Keratinocyte (primary cell): Measurements from ENCODE around the gene PCDH9. TPM values are rescaled to one million over a fixed set of nuclear protein-coding genes. Genes with fewer than 3 reads are reported as not detected.

Experiments used
- DNase-seq: peaks from one replicate; pipeline ENCODE4 v3.0.0-alpha.2; 2011; ENCODE audit warnings: low read depth, missing footprints, low spot score
- FAIRE-seq: peaks from 2 replicates; lab custom pipeline; 2011; peaks lifted over from hg19 to GRCh38; lab: Jason Lieb, UNC
- H2AFZ ChIP-seq: 2 replicates; pipeline ENCODE4 v1.6.0; 2012; ENCODE audit warnings: low read length, control low read depth, inconsistent platforms; ENCODE audit not compliant: control insufficient read depth
- H3K27ac ChIP-seq: 2 replicates; pipeline ENCODE4 v1.5.1; 2011; ENCODE audit warnings: low read length; ENCODE audit not compliant: control insufficient read depth, insufficient read depth
- H3K27me3 ChIP-seq: 3 replicates; pipeline ENCODE4 v1.6.0; 2011; ENCODE audit warnings: low read length; ENCODE audit not compliant: control insufficient read depth, insufficient read depth; ENCODE audit errors: extremely low read depth
- H3K36me3 ChIP-seq, 2 experiments: 2 replicates in 1 of 2; 3 replicates in 1 of 2; pipeline ENCODE4 v1.5.1; 2011; ENCODE audit warnings: low read length in 2 of 2, mild to moderate bottlenecking in 1 of 2; ENCODE audit not compliant: control insufficient read depth in 2 of 2, insufficient read depth in 2 of 2; ENCODE audit errors: extremely low read depth in 1 of 2
- H3K4me1 ChIP-seq: 3 replicates; pipeline ENCODE4 v1.5.1; 2011; ENCODE audit warnings: low read length; ENCODE audit not compliant: control insufficient read depth, insufficient read depth; ENCODE audit errors: extremely low read depth
- H3K4me2 ChIP-seq: 3 replicates; pipeline ENCODE4 v1.6.0; 2011; ENCODE audit warnings: low read depth, low read length; ENCODE audit not compliant: control insufficient read depth, insufficient read depth; ENCODE audit errors: extremely low read depth
- H3K4me3 ChIP-seq, 3 experiments: fragments of 200-600 bp in 1 of 3; sonication (generic) in 1 of 3; 2 replicates in 2 of 3; 3 replicates in 1 of 3; pipeline ENCODE4 v1.5.1; 2011 to 2016; ENCODE audit warnings: low read length in 3 of 3, mild to moderate bottlenecking in 3 of 3, control low read depth in 2 of 3, inconsistent platforms in 1 of 3, low read depth in 1 of 3, mixed read lengths in 1 of 3, mixed run types in 1 of 3, moderate library complexity in 1 of 3; ENCODE audit not compliant: control insufficient read depth in 2 of 3, insufficient read depth in 2 of 3; ENCODE audit errors: extremely low read depth in 1 of 3
- H3K79me2 ChIP-seq: 2 replicates; pipeline ENCODE4 v1.6.0; 2012; ENCODE audit warnings: low read length; ENCODE audit not compliant: control insufficient read depth, insufficient read depth
- H3K9ac ChIP-seq: 3 replicates; pipeline ENCODE4 v1.6.0; 2011; ENCODE audit warnings: low read length; ENCODE audit not compliant: control insufficient read depth, insufficient read depth; ENCODE audit errors: extremely low read depth
- H3K9me1 ChIP-seq: 3 replicates; pipeline ENCODE4 v1.6.0; 2011; ENCODE audit warnings: low read length; ENCODE audit not compliant: control insufficient read depth, insufficient read depth; ENCODE audit errors: extremely low read depth
- H3K9me3 ChIP-seq: 2 replicates; pipeline ENCODE4 v1.5.1; 2012; ENCODE audit warnings: low read depth, low read length; ENCODE audit not compliant: control insufficient read depth
- H4K20me1 ChIP-seq: 3 replicates; pipeline ENCODE4 v1.6.0; 2011; ENCODE audit warnings: low read length; ENCODE audit not compliant: control insufficient read depth, insufficient read depth; ENCODE audit errors: extremely low read depth
- EZH2 ChIP-seq: IDR thresholded peaks from one replicate; pipeline ENCODE4 v1.6.1; 2012; ENCODE audit warnings: inconsistent platforms, mild to moderate bottlenecking, low read length, moderate library complexity
- dilution Hi-C: fragments of 300-500 bp; cut with MboI; formaldehyde crosslinking; loops from one replicate; pipeline ENCODE4 v1.7.0; 2020; ENCODE audit warnings: low sequenced_read_pairs; ENCODE audit not compliant: extremely low pct_ligation_motif_present
- polyA plus RNA-seq, 5 experiments: library from polyadenylated mRNA; depleted of rRNA in 3 of 5; stranded (reverse) in 3 of 5; stranded (forward) in 1 of 5; unstranded in 1 of 5; fragments of >200 nt; gene quantifications; 1 replicate in 1 of 5; 2 replicates in 3 of 5; 3 replicates in 1 of 5; pipeline versions ENCODE4 v1.2.1 to v1.2.3, GENCODE V29; 2011 to 2012; ENCODE audit warnings: missing spikeins in 2 of 5, low read depth in 1 of 5, low replicate concordance in 1 of 5
- TF ChIP-seq, protein P1 (sequence below), 3 experiments: IDR thresholded peaks in 1 of 3; conservative IDR thresholded peaks in 1 of 3; optimal IDR thresholded peaks in 1 of 3; 2 replicates in 2 of 3; 3 replicates in 1 of 3; pipeline versions ENCODE3 to v1.5.1; 2011; ENCODE audit warnings: low read length in 3 of 3, mild to moderate bottlenecking in 3 of 3, moderate library complexity in 2 of 3, control low read depth in 1 of 3, inconsistent platforms in 1 of 3; ENCODE audit not compliant: insufficient read depth in 2 of 3; ENCODE audit errors: extremely low read depth in 1 of 3

Gene PCDH9
- polyA plus RNA-seq, 1 donor (not counting 4 experiments of a cell fraction or from before 2014, with no cell fraction given), result 0.21 TPM

DNA sequence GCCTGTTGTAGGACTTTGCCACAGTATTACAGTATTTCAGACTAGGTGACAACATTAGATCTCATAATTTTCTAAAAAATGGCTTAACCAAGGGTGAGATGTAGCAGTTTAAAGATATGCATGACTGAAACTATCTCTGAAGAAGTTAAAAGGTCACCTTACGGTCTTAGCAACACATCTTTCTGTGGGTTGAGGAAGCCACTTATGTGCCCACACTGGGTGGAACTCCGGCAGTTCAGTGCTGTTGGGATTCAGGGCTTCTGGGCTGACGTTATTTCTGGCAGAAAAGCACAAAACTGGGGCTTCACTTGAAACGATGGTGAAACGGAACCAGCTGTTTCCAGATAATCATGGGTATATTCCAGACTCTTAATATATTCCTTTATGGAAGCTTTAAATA, 697.3 kb downstream of the PCDH9 start:
- no peaks in the 10 kb centered on the region for H3K27me3 ChIP-seq
- no peak for TF ChIP-seq EZH2
- TF ChIP-seq, protein P1, sequence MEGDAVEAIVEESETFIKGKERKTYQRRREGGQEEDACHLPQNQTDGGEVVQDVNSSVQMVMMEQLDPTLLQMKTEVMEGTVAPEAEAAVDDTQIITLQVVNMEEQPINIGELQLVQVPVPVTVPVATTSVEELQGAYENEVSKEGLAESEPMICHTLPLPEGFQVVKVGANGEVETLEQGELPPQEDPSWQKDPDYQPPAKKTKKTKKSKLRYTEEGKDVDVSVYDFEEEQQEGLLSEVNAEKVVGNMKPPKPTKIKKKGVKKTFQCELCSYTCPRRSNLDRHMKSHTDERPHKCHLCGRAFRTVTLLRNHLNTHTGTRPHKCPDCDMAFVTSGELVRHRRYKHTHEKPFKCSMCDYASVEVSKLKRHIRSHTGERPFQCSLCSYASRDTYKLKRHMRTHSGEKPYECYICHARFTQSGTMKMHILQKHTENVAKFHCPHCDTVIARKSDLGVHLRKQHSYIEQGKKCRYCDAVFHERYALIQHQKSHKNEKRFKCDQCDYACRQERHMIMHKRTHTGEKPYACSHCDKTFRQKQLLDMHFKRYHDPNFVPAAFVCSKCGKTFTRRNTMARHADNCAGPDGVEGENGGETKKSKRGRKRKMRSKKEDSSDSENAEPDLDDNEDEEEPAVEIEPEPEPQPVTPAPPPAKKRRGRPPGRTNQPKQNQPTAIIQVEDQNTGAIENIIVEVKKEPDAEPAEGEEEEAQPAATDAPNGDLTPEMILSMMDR (optimal IDR thresholded peaks at IDR 0.05 in 1 of 3, IDR thresholded peaks at IDR 0.05 in 1 of 3, conservative IDR thresholded peaks at IDR 0.05 in 1 of 3; ENCODE audit: extremely low read depth in 1 of 3, insufficient read depth in 2 of 3, low read length in 3 of 3), result no peak
- FAIRE-seq (no peak), DNase-seq (no peak)
- H3K79me2 ChIP-seq, result no peaks in the 10 kb centered on the region
- H4K20me1 ChIP-seq, result no peaks in the 10 kb centered on the region
- no peaks in the 10 kb centered on the region for H3K36me3 ChIP-seq
- H3K9ac ChIP-seq, result no peak overlapping the region
- no peak overlapping the region for H3K4me3 ChIP-seq
- no peaks in the 10 kb centered on the region for H3K9me3 ChIP-seq
- no peak overlapping the region for H3K27ac ChIP-seq
- dilution Hi-C loops, result no loop called here
- H2AFZ ChIP-seq, result no peak overlapping the region
- H3K4me1 ChIP-seq, result no peaks in the 10 kb centered on the region
- H3K4me2 ChIP-seq, result no peak overlapping the region
- no peaks in the 10 kb centered on the region for H3K9me1 ChIP-seq

DNA sequence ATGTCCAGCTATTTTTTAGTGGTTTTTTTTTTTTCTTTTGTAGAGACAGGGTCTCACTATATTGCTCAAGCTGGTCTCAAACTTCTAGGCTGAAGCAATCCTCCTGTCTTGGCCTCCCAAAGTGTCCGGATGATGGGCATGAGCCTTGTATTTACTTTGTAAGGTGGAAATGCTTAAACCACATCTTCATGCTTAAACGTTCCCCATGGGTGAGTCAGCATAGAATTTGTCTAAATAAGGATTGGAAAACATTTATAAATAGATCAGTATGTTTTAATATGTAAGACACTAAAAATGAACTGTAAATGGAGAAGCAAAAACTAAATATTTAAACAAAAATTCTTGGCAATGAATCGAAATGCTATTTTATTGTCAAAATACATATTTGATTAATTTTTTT, 698.0 kb downstream of the PCDH9 start:
- Histone ChIP-seq H4K20me1 (no peaks in the 10 kb centered on the region), H3K9me1 (no peaks in the 10 kb centered on the region), H3K27me3 (no peaks in the 10 kb centered on the region), H3K4me3 (no peak overlapping the region), H3K9ac (no peak overlapping the region), H3K9me3 (no peaks in the 10 kb centered on the region), H3K4me1 (no peaks in the 10 kb centered on the region), H3K4me2 (no peak overlapping the region), H3K79me2 (no peaks in the 10 kb centered on the region), H3K36me3 (no peaks in the 10 kb centered on the region), H2AFZ (no peak overlapping the region), H3K27ac (no peak overlapping the region)
- dilution Hi-C loops, result no loop called here
- DNase-seq (no peak), FAIRE-seq (no peak)
- TF ChIP-seq EZH2, result no peak
- TF ChIP-seq, protein P1 (optimal IDR thresholded peaks at IDR 0.05 in 1 of 3, IDR thresholded peaks at IDR 0.05 in 1 of 3, conservative IDR thresholded peaks at IDR 0.05 in 1 of 3; ENCODE audit: extremely low read depth in 1 of 3, insufficient read depth in 2 of 3, low read length in 3 of 3), result no peak
